Fibroblast of lung (primary cell): ENCODE results near the gene IL6. TPM values are rescaled to one million over a fixed set of nuclear protein-coding genes. Genes with fewer than 3 reads are reported as not detected.
"Not testable (repeated sequence)": the region's sequence is repeated elsewhere in the genome, so short reads cannot be mapped to it uniquely, and the experiment has no call there.

Experiments
- DNase-seq, 2 donors: peaks; one replicate each; pipeline versions ENCODE4 v3.0.0 to v3.0.0-alpha.2; 2010; ENCODE audit warnings: low read depth in 2 of 2
- H2AFZ ChIP-seq: 2 replicates; pipeline ENCODE4 v1.5.1; 2012; ENCODE audit warnings: low read length, control low read depth, inconsistent platforms
- H3K27ac ChIP-seq: 2 replicates; pipeline ENCODE4 v1.5.1; 2011; ENCODE audit warnings: low read length, control low read depth; ENCODE audit not compliant: insufficient read depth
- H3K27me3 ChIP-seq: 2 replicates; pipeline ENCODE4 v1.5.1; 2011; ENCODE audit warnings: mild to moderate bottlenecking, low read length; ENCODE audit not compliant: control insufficient read depth, insufficient read depth
- H3K36me3 ChIP-seq: 2 replicates; pipeline ENCODE4 v1.5.1; 2011; ENCODE audit warnings: low read length; ENCODE audit not compliant: control insufficient read depth, insufficient read depth
- H3K4me1 ChIP-seq: 2 replicates; pipeline ENCODE4 v1.5.1; 2011; ENCODE audit warnings: low read length; ENCODE audit not compliant: control insufficient read depth, insufficient read depth; ENCODE audit errors: extremely low read depth
- H3K4me2 ChIP-seq: 2 replicates; pipeline ENCODE4 v1.5.1; 2011; ENCODE audit warnings: low read length, control low read depth; ENCODE audit not compliant: insufficient read depth; ENCODE audit errors: extremely low read depth
- H3K4me3 ChIP-seq, 4 experiments: fragments of 200-600 bp in 1 of 4; sonication (generic) in 1 of 4; replicated peaks in 1 of 4; 2 replicates each; pipeline ENCODE4 v1.5.1; 2011 to 2016; ENCODE audit warnings: low read length in 4 of 4, low read depth in 3 of 4, mild to moderate bottlenecking in 3 of 4, control low read depth in 2 of 4, inconsistent platforms in 1 of 4, mixed read lengths in 1 of 4; ENCODE audit not compliant: insufficient read depth in 1 of 4; ENCODE audit errors: control extremely low read depth in 1 of 4
- H3K79me2 ChIP-seq: 2 replicates; pipeline ENCODE4 v1.5.1; 2012; ENCODE audit warnings: mild to moderate bottlenecking, low read length, inconsistent platforms; ENCODE audit not compliant: control insufficient read depth, insufficient read depth
- H3K9ac ChIP-seq: 2 replicates; pipeline ENCODE4 v1.5.1; 2011; ENCODE audit warnings: mild to moderate bottlenecking, low read length, control low read depth; ENCODE audit not compliant: insufficient read depth
- H3K9me3 ChIP-seq: 2 replicates; pipeline ENCODE4 v1.5.1; 2012; ENCODE audit warnings: low read depth, low read length; ENCODE audit not compliant: control insufficient read depth, insufficient read depth
- H4K20me1 ChIP-seq: 2 replicates; pipeline ENCODE4 v1.5.1; 2011; ENCODE audit warnings: low read length; ENCODE audit not compliant: control insufficient read depth, insufficient read depth; ENCODE audit errors: extremely low read depth
- EZH2 ChIP-seq: IDR thresholded peaks from 2 replicates; pipeline ENCODE4 v1.5.1; 2012; ENCODE audit warnings: low read length, control low read depth, mild to moderate bottlenecking; ENCODE audit errors: missing control alignments
- polyA plus RNA-seq, 2 donors: library from polyadenylated mRNA; depleted of rRNA in 1 of 2; stranded (reverse) in 1 of 2; unstranded in 1 of 2; fragments of >200 nt; gene quantifications; 2 replicates each; pipeline ENCODE4 v1.2.1, GENCODE V29; 2011 to 2012; ENCODE audit warnings: missing spikeins in 1 of 2
- total RNA-seq: library from RNA; depleted of rRNA; stranded (reverse); fragments of >200 nt; gene quantifications from 2 replicates; pipeline ENCODE4 v1.2.1, GENCODE V29; 2014
- TF ChIP-seq, protein P1 (sequence below), 2 donors: IDR thresholded peaks in 1 of 2; conservative IDR thresholded peaks in 1 of 2; 1 replicate in 1 of 2; 2 replicates in 1 of 2; pipeline ENCODE4 v1.5.1; 2011 to 2012; ENCODE audit warnings: low read length in 2 of 2, control low read depth in 1 of 2, inconsistent platforms in 1 of 2, low read depth in 1 of 2, mild to moderate bottlenecking in 1 of 2

IL6 gene
- total and polyA plus RNA-seq, 2 donors (not counting 1 experiment from before 2014, with no cell fraction given) = 20.2 to 33.7 TPM

DNA sequence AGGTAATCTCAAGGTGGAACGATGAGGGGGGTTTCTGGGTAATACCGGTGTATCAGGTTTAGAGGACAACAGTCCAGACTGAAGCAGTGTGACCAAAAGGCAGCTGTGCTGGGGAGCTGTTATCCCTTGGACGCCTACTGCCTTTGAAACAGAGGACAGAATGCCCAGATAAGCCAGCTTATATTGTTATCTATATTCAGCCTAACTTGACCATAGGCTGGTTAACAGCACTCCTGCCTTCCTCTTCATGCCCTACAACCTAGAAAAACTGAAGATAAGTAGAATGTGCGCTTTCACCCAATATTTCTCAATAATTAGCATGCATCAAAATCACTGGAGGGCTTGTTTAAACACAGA is 44.9 kb downstream of the IL6 start:
- no peaks in the 10 kb centered on the region for H3K27me3 ChIP-seq
- no peaks in the 10 kb centered on the region for H3K4me1 ChIP-seq
- no peak overlapping the region for H2AFZ ChIP-seq
- no peaks in the 10 kb centered on the region for H3K36me3 ChIP-seq
- no peaks in the 10 kb centered on the region for H3K79me2 ChIP-seq
- no peak overlapping the region for H3K9ac ChIP-seq
- no peaks in the 10 kb centered on the region for H4K20me1 ChIP-seq
- TF ChIP-seq, protein P1, sequence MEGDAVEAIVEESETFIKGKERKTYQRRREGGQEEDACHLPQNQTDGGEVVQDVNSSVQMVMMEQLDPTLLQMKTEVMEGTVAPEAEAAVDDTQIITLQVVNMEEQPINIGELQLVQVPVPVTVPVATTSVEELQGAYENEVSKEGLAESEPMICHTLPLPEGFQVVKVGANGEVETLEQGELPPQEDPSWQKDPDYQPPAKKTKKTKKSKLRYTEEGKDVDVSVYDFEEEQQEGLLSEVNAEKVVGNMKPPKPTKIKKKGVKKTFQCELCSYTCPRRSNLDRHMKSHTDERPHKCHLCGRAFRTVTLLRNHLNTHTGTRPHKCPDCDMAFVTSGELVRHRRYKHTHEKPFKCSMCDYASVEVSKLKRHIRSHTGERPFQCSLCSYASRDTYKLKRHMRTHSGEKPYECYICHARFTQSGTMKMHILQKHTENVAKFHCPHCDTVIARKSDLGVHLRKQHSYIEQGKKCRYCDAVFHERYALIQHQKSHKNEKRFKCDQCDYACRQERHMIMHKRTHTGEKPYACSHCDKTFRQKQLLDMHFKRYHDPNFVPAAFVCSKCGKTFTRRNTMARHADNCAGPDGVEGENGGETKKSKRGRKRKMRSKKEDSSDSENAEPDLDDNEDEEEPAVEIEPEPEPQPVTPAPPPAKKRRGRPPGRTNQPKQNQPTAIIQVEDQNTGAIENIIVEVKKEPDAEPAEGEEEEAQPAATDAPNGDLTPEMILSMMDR (conservative IDR thresholded peaks at IDR 0.05 in 1 of 2, IDR thresholded peaks at IDR 0.05 in 1 of 2; ENCODE audit: low read depth in 1 of 2, low read length in 2 of 2) = no peak
- no peak for TF ChIP-seq EZH2
- DNase-seq = no peak
- H3K9me3 ChIP-seq = no peaks in the 10 kb centered on the region
- H3K27ac ChIP-seq = no peak overlapping the region
- no peak overlapping the region for H3K4me2 ChIP-seq
- no peak overlapping the region for H3K4me3 ChIP-seq

DNA sequence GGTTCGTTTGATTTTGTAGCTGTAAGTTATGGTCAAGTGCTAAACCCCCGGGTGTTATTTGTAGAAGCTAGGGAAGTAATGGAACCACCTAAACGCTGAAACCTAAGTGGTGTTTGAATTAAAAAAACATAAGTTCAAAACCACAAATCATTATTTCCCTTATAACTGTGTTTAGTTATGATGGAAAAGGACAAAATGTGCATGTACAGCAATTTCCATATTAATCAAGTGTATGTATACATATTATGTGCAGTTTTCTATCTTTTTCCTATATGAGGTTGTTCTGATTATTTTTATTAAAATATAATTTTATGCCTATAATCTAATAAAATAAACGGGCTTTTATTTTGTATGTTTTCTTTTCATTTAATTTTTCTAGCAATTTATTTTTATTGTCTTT is 45.9 kb downstream of the IL6 start:
- TF ChIP-seq EZH2 = no peak
- TF ChIP-seq, protein P1 (conservative IDR thresholded peaks at IDR 0.05 in 1 of 2, IDR thresholded peaks at IDR 0.05 in 1 of 2; ENCODE audit: low read depth in 1 of 2, low read length in 2 of 2) = no peak
- H3K27ac ChIP-seq = no peak overlapping the region
- no peak overlapping the region for H3K4me3 ChIP-seq
- H2AFZ ChIP-seq = no peak overlapping the region
- no peaks in the 10 kb centered on the region for H3K27me3 ChIP-seq
- no peak for DNase-seq
- H4K20me1 ChIP-seq = no peaks in the 10 kb centered on the region
- no peaks in the 10 kb centered on the region for H3K4me1 ChIP-seq
- H3K4me2 ChIP-seq = no peak overlapping the region
- no peak overlapping the region for H3K9ac ChIP-seq
- no peaks in the 10 kb centered on the region for H3K79me2 ChIP-seq
- H3K36me3 ChIP-seq = no peaks in the 10 kb centered on the region
- H3K9me3 ChIP-seq = no peaks in the 10 kb centered on the region

DNA sequence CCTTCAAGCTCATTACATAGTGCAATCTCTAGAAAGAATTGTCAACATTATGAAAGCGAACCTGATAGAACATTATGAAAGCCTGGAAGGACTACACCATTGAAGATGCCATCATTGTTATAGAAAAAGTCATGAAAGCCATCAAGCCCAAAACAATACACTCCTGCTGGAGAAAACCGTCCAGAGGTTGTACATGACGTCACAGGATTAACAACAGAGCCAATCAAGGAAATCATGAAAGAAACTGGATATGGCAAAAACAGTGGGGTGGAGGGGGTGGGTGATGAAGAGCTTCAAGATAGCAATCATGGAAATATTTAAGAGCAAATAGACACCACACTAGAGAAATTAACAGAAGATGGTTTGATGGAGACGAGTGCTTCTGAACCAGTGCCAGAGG is 50.0 kb downstream of the IL6 start:
- H3K4me2 ChIP-seq = no peak overlapping the region
- H3K4me3 ChIP-seq = no peak overlapping the region
- peaks cover 2% of the 10 kb centered on the region for H3K4me1 ChIP-seq
- H3K27me3 ChIP-seq = no peaks in the 10 kb centered on the region
- no peaks in the 10 kb centered on the region for H3K79me2 ChIP-seq
- H4K20me1 ChIP-seq = no peaks in the 10 kb centered on the region
- H2AFZ ChIP-seq = no peak overlapping the region
- no peak overlapping the region for H3K9ac ChIP-seq
- TF ChIP-seq, protein P1 (conservative IDR thresholded peaks at IDR 0.05 in 1 of 2, IDR thresholded peaks at IDR 0.05 in 1 of 2; ENCODE audit: low read depth in 1 of 2, low read length in 2 of 2) = no peak
- TF ChIP-seq EZH2 = no peak
- DNase-seq = no peak
- no peaks in the 10 kb centered on the region for H3K36me3 ChIP-seq
- H3K27ac ChIP-seq = no peak overlapping the region
- H3K9me3 ChIP-seq = no peaks in the 10 kb centered on the region

DNA sequence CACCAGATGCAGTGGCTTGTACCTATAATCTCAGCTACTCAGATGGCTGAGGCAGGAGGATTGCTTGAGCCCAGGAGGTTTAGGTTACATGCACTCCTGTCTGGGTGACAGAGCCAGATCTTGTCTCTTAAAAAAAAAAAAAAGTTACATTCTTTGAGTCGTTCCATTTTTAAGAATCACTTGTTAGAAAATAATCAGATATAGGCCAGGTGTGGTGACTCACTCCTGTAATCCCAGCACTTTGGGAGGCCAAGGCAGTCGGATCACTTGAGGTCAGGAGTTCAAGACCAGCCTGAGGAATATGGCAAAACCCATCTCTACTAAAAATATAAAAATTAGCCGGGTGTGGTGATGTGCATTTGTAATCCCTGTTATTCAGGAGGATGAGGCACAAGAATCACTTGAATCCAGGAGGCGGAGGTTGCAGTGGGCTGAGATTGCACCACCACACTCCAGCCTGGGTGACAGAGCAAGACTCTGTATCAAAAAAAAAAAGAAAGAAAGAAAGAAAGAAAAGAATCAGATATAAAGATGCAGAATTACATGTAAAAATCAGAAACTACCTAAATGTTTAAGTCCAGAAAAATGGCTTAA is 52.8 kb downstream of the IL6 start:
- H3K4me2 ChIP-seq, H3K27me3 ChIP-seq: not testable (repeated sequence)

More for the DNA sequence above, 52.8 kb downstream of the IL6 start:
- H3K4me1 ChIP-seq, H3K36me3 ChIP-seq, H3K9ac ChIP-seq, H4K20me1 ChIP-seq, H3K9me3 ChIP-seq, H2AFZ ChIP-seq, H3K4me3 ChIP-seq, H3K79me2 ChIP-seq, H3K27ac ChIP-seq: not testable (repeated sequence)
- peak in 1 of 2 donors; percentile 40 for DNase-seq
